Activated T-cell treated with anti-CD3 and anti-CD28 coated beads, Interleukin-2, amount 50 U/mL, for 4 hours (primary cell): ENCODE results near the gene WWOX. TPM values are rescaled to one million over a fixed set of nuclear protein-coding genes. Genes with fewer than 3 reads are reported as not detected.

Experiments used
- ATAC-seq, 2 donors: fragments of 200-7000 bp; cut with Tn5 transposase; one replicate each; pipeline ENCODE4 v1.10.0; 2021
- DNase-seq: peaks from one replicate; pipeline ENCODE4 v3.0.0-alpha.2; 2020
- H3K27me3 Mint-ChIP-seq: one replicate; pipeline ENCODE4 v1.8.0; 2021; ENCODE audit warnings: low read depth, mixed read lengths
- H3K36me3 Mint-ChIP-seq: one replicate; pipeline ENCODE4 v1.8.0; 2022; ENCODE audit warnings: mixed read lengths; ENCODE audit not compliant: insufficient read depth
- H3K4me1 Mint-ChIP-seq: one replicate; pipeline ENCODE4 v1.8.0; 2021; ENCODE audit warnings: low read depth, mixed read lengths
- H3K4me3 Mint-ChIP-seq: one replicate; pipeline ENCODE4 v1.8.0; 2021; ENCODE audit warnings: mild to moderate bottlenecking, moderate library complexity, mixed read lengths
- H3K9me3 Mint-ChIP-seq: one replicate; pipeline ENCODE4 v1.8.0; 2021; ENCODE audit warnings: mixed read lengths
- total RNA-seq, 3 donors: library from RNA; stranded (reverse); gene quantifications; one replicate each; pipeline ENCODE4 v1.2.1, GENCODE V29; 2021

WWOX gene
- total RNA-seq, 3 donors from 2014 or later = 13.9 to 19.1 (median 18.9) TPM

DNA sequence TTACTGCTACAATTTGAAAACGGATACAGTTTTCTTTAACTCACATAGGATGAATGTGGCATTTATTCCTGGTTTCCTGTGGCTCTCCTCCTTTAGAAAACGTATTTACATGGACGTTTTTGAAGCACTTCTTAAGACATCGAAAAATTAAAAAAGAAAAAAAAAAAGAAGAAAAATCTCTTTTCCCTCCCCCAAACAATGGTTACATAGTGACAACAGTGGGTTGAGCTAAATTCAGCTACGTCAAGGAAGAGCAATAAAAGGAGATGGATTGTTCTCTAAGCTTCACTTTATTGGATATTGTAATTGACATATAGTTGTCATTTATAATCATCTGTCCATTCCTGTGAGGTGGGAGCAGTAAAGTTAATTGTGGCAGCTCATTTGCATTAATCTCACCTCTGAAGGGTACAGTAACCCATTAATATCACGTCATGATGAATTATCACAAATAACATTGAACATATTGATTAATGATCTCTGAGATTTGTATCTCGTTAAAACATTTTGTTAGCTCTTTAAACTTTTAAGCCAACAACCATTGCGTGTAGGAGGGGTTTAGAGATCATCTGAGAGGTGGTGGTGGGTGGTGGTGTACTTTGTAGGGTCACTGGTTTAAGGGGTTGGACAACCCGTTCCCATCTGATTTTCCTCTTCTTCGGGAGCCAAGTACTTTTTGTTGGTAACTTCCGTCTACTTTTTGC is 184.2 kb downstream of the WWOX start:
- ATAC-seq (no peak), DNase-seq (no peak)
- no peaks in the 10 kb centered on the region for H3K4me1 Mint-ChIP-seq
- H3K9me3 Mint-ChIP-seq = no peaks in the 10 kb centered on the region
- no peaks in the 10 kb centered on the region for H3K27me3 Mint-ChIP-seq
- no peaks in the 10 kb centered on the region for H3K36me3 Mint-ChIP-seq
- H3K4me3 Mint-ChIP-seq = no peak overlapping the region

DNA sequence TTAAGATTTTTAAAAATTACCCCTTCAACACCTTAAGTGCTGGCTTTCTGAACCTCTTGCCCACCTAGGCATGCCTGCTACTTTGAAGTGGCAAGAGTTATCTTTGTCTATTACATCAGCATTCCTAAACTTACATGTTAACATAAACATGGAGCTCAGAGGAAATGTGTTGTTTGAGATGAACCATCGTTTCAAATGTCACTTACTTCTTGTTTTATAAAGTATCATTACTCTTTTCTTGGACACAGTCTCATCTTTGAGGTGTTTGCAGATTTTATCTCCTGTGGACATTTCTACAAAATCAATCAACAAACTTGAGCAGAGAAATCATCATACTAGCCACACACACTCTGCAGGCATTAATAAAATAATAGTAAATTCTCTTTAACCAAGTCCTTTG is 184.9 kb downstream of the WWOX start:
- H3K4me1 Mint-ChIP-seq = no peaks in the 10 kb centered on the region
- ATAC-seq (no peak), DNase-seq (no peak)
- no peaks in the 10 kb centered on the region for H3K27me3 Mint-ChIP-seq
- H3K9me3 Mint-ChIP-seq = no peaks in the 10 kb centered on the region
- H3K4me3 Mint-ChIP-seq = no peak overlapping the region
- H3K36me3 Mint-ChIP-seq = no peaks in the 10 kb centered on the region

DNA sequence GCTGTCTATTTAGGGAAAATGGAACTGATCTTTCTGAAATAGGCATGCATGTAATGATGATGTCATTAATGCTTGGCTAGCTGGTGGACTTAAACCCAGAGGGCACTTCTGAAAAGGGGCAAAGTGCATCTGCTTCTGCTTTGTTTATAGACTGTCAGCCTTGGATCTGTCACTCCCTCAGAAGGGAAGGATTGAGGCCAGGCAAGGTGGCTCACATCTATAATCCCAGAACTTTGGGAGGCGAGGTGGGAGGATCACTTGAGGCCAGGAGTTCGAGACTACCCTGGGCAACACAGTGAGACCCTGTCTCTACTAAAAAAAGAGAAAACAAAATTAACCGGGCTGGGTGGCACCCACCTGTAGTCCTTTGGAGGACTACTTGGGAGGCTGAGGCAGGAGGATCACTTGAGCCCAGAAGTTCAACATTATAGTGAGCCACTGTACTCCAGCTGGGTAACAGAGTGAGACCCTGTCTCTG is 185.5 kb downstream of the WWOX start:
- no peak for DNase-seq
- no peaks in the 10 kb centered on the region for H3K4me1 Mint-ChIP-seq
- no peaks in the 10 kb centered on the region for H3K9me3 Mint-ChIP-seq
- no peaks in the 10 kb centered on the region for H3K27me3 Mint-ChIP-seq
- ATAC-seq = no peak
- H3K36me3 Mint-ChIP-seq = no peaks in the 10 kb centered on the region
- no peak overlapping the region for H3K4me3 Mint-ChIP-seq

DNA sequence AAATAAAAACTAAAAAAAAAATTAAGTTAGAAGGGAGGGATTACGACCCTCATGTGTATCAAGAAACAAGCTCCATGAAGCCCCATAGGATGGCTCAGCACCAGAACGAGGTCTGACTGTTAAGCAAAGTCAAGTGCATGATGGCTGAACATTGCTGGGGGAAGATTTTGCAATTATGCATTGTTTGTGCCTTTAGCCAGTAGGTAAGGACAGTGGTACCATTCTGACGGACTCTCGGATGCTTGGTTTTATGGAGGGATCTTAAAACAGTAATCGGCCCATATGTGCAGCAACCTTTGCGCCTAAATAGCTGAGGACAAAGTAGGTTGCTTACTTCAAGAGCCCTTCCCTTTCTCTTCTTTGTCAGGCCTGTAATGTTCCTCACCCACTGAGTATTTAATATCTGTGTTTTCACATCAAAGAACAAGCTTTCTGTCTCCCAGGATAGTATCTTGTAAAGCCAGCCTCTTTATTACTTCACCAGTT is 186.0 kb downstream of the WWOX start:
- ATAC-seq = no peak
- no peak overlapping the region for H3K4me3 Mint-ChIP-seq
- no peaks in the 10 kb centered on the region for H3K9me3 Mint-ChIP-seq
- H3K27me3 Mint-ChIP-seq = no peaks in the 10 kb centered on the region
- H3K4me1 Mint-ChIP-seq = no peaks in the 10 kb centered on the region
- DNase-seq = no peak
- H3K36me3 Mint-ChIP-seq = no peaks in the 10 kb centered on the region

DNA sequence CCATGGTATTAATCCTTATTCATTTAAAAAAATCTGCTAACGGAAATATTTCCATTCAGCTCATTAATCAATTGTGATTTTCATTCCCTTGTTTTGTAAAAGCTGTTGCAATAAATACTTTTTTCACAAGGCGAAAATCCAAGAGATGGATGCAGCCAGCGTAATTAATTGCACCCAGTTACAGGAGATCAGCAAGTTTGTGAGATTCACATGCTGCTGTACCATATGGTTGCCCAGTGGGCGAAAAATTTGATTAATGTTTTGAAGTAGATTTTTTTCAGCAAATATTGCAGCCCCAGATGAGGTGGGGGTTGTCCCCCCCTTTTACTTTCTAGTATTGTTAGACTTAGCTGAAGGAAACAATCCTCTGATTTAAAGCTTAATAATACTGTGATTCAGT is 186.6 kb downstream of the WWOX start:
- Mint-ChIP-seq H3K4me1 (no peaks in the 10 kb centered on the region), H3K9me3 (no peaks in the 10 kb centered on the region), H3K36me3 (no peaks in the 10 kb centered on the region), H3K4me3 (no peak overlapping the region), H3K27me3 (no peaks in the 10 kb centered on the region)
- ATAC-seq (no peak), DNase-seq (no peak)

DNA sequence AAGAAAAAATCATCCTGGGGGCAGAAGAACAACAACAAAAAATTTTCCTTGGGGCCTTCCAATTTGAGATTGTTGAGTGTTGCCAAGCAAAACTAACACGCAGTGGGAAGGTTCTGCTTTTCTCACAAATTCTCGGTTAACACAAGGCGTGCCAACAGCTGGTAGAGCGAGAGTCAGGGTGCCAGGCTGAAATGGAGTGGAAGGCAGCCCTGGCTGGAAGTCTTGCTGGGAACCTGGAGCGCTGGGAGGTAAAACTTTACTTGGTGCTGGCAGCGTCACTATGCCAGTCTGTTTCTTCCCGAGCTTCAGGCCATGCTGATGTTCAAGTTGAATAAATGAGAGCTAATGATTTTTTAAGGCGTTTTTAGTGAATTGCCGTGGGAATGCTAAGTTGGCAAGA is 189.4 kb downstream of the WWOX start:
- Mint-ChIP-seq H3K4me1 (no peaks in the 10 kb centered on the region), H3K9me3 (no peaks in the 10 kb centered on the region), H3K27me3 (no peaks in the 10 kb centered on the region), H3K36me3 (peaks cover 3% of the 10 kb centered on the region), H3K4me3 (no peak overlapping the region)
- DNase-seq (no peak), ATAC-seq (no peak)

DNA sequence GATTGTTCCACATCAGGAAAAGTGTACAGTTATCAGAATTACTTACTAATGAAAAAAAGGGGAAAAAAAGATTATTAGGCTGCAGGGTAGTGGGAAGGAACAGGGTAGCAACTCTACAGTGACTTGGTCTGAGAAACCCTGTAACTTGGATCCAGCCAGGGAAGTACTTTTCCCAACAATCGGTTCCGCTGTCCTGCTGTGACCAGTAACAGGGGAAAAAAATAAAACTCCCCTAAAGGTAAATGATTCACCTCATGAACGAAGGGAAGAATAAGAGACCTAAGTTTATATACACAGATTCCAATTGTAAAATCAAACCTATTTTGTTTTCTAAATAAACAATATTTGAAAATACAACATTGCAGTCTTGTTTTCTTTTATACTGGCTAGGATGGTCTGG is 189.9 kb downstream of the WWOX start:
- DNase-seq (no peak), ATAC-seq (no peak)
- H3K9me3 Mint-ChIP-seq = no peaks in the 10 kb centered on the region
- H3K4me1 Mint-ChIP-seq = no peaks in the 10 kb centered on the region
- H3K36me3 Mint-ChIP-seq = peaks cover 5% of the 10 kb centered on the region
- no peak overlapping the region for H3K4me3 Mint-ChIP-seq
- H3K27me3 Mint-ChIP-seq = no peaks in the 10 kb centered on the region

DNA sequence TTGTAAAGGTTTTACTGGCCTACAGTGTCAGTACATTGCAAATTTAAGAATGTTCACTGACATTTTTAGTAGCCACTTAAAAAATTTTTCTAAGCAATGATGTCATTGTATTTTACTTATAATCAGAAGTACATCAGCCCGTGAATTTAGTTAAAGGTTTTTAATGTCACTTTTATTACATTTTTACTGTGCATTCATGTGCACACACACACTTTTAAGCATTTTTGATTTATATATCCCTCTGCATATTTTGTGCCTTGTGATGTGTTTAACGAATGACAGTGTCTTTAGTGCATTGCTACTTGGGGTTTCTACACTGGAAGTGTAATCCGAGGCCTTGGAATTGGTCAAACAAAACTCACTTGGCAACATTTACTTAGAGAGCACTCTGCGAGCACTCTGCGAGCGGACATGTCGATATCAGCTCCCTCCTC is 190.4 kb downstream of the WWOX start:
- Mint-ChIP-seq H3K4me1 (no peaks in the 10 kb centered on the region), H3K27me3 (no peaks in the 10 kb centered on the region), H3K9me3 (no peaks in the 10 kb centered on the region), H3K36me3 (peaks cover 5% of the 10 kb centered on the region), H3K4me3 (no peak overlapping the region)
- DNase-seq (no peak), ATAC-seq (no peak)

DNA sequence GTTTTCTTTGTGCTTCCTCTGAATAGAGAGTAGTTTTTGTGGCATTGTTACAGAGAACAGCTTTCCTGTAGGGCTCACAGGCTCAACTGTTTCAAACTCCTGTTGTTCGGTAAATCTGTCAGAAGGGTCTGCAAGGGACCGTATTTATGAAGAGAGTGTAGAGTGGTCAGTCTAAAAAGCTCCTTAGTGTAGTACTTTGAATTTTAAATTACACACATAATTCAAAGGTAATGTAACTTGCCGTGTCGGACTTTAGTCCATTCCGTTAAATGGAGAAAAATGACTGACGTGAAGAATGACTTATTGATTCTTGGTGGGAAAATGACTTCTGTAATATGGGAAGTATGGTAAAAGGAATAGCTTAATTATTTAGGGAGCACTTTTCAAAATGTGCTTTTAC is 190.9 kb downstream of the WWOX start:
- ATAC-seq (no peak), DNase-seq (no peak)
- H3K4me1 Mint-ChIP-seq = no peaks in the 10 kb centered on the region
- H3K4me3 Mint-ChIP-seq = no peak overlapping the region
- peaks cover 5% of the 10 kb centered on the region for H3K36me3 Mint-ChIP-seq
- H3K9me3 Mint-ChIP-seq = no peaks in the 10 kb centered on the region
- H3K27me3 Mint-ChIP-seq = no peaks in the 10 kb centered on the region

DNA sequence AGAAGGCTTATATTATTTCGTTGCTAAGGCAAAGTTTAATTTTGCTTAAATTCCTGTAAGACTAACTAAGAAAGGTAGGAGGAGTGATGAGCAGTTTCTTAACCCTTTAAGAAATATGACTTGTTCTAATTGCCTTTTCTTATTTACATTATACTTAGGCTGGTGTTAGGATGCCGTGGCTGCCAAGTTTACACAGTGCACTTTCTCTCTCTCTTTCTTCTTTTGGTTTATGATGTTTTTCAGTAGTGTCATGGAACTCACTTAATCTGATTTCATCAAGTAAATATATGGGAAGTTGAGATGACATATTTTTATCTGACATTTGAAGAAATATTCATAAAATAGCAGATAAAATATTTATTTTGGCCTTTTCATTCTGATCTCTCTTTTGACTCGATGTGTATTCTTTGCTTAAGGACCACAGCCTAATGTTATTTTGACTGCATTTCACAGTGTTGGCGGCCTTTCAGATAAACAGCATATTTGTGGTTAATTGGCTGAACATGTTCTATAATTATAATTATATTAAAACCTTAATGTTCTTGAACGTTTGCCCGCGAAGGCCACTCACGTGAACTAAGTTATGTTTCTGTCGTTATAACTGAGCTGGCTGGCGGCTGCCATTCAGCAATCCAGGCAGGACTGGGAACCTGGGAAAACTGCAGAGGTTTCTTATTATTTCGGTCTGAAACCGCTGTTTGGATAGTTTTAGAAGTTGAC is 191.6 kb downstream of the WWOX start:
- no peaks in the 10 kb centered on the region for H3K4me1 Mint-ChIP-seq
- ATAC-seq (no peak), DNase-seq (no peak)
- no peaks in the 10 kb centered on the region for H3K9me3 Mint-ChIP-seq
- no peaks in the 10 kb centered on the region for H3K27me3 Mint-ChIP-seq
- peaks cover 5% of the 10 kb centered on the region for H3K36me3 Mint-ChIP-seq
- no peak overlapping the region for H3K4me3 Mint-ChIP-seq

DNA sequence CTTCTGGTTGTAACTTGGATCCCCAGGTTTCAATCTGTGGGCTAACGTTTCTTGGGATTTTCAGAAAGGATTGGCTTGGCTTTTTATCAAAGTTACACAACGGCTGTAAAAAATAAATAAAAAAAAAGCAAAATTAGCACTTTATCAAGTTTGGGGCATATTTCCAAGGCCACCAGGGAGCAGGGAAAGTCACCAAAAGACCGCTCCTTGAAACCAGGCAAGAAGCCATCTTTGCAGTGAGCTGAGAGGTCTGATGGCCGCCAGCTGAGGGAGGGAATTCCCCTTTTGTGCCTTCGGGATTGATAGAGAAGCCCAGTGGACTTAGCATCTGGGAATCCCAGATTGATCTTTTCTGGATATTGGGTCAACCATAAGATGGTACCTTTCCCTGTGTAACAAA is 192.2 kb downstream of the WWOX start:
- ATAC-seq (no peak), DNase-seq (no peak)
- H3K36me3 Mint-ChIP-seq = peaks cover 5% of the 10 kb centered on the region
- no peaks in the 10 kb centered on the region for H3K27me3 Mint-ChIP-seq
- no peak overlapping the region for H3K4me3 Mint-ChIP-seq
- no peaks in the 10 kb centered on the region for H3K4me1 Mint-ChIP-seq
- no peaks in the 10 kb centered on the region for H3K9me3 Mint-ChIP-seq

DNA sequence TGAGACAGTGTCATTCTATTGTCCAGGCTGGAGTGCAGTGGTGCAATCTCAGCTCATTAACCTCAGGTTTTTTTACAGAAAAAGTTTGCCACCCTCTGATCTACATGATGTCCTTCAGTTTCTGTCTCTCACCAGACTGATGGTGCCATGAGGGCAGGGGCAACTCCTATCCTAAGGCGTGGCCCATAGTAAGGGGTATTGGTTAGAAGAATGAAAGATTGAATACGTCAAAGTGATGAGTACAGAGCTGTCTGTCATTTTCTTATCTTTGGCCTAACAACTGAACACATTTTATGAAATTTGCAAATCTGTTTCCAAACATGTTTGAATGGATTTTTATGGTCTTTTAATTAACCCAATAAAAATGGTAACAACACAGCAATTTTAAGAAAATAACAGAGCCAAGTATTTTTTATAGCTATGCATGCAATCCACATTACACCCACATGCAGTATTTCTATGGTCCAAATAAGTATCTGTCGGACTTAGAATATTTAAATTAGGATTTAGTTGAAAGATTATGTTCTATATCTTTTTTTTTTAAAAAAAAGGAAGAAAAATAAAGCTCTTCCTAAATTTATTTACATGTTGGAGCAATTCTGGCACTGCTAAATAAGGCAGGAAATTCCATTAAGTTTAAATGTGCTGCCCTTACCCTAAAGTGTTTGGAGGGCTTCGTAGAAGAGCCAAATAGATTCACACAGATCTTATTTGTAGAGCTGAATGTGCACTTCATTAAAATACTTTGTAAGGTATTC is 192.8 kb downstream of the WWOX start:
- Mint-ChIP-seq H3K4me1 (no peaks in the 10 kb centered on the region), H3K4me3 (no peak overlapping the region), H3K36me3 (peaks cover 5% of the 10 kb centered on the region), H3K27me3 (no peaks in the 10 kb centered on the region), H3K9me3 (no peaks in the 10 kb centered on the region)
- no peak for DNase-seq
- ATAC-seq = no peak

DNA sequence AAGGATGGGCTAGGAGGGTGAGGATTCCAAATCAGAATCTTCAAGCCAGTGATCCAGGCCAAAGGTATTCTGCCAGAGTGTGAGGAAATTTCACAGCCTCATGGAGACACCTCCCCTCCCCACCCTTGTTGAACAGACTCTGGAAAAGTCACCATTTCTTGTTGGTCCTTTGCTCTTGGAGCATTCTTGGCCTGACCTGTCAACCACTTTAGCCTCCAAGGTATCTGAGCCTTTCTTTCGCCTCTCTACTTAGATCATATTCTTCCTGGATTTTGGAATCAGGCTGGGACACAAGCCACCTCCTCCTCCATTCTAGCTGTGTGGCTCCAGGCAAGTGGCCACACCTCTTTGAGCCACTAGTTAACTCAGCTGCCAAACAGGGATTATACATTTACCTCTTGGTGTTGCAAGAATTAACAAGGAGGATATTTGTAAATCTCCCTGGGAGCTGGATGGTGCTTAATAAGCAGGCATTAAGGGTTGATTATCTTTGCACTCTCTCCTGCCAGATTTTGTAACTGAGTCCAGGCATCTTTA is 193.5 kb downstream of the WWOX start:
- no peaks in the 10 kb centered on the region for H3K27me3 Mint-ChIP-seq
- DNase-seq = no peak
- H3K4me1 Mint-ChIP-seq = no peaks in the 10 kb centered on the region
- H3K4me3 Mint-ChIP-seq = no peak overlapping the region
- no peak for ATAC-seq
- H3K36me3 Mint-ChIP-seq = peaks cover 5% of the 10 kb centered on the region
- no peaks in the 10 kb centered on the region for H3K9me3 Mint-ChIP-seq

DNA sequence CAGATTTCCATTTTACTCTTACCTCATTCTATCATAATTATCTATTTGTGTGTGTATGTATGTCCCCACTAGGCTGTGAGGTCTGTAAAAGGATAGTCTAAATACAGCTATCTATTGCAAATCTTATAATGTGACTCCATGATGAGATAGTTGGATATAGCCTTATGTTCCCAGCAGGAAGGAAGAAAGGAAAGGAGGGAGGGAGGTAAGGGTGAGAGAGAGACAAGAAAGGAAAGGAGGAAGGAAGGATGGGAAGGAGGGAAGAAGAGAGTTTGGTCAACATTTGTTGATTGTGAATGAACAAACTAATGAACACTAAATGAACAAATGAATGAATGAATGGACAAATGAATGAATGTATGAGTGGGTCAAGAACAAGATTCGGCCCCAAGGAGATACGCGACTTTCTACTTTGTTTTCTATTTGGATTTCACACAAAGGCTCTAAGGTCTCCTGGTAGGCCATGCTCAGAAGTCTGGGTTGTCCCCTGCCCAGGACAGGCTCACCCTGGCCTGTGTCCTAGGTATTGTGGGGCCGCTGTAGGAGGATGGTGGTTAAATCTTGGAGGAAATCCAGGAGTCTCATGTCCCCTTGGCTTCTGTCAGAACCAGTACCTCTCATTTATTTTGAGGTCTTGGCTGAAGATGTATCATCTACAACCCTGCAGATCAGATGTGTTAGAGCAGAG is 195.2 kb downstream of the WWOX start:
- Mint-ChIP-seq H3K36me3 (peaks cover 5% of the 10 kb centered on the region), H3K9me3 (no peaks in the 10 kb centered on the region), H3K27me3 (no peaks in the 10 kb centered on the region), H3K4me3 (no peak overlapping the region), H3K4me1 (no peaks in the 10 kb centered on the region)
- no peak for ATAC-seq
- DNase-seq = no peak
